NCI-H2196 treated with DMSO at 0.1 percent for 48 hours (cell line): ENCODE results near the gene VSTM2B.
"Not testable (repeated sequence)": the region's sequence is repeated elsewhere in the genome, so short reads cannot be mapped to it uniquely, and the experiment has no call there.

ENCODE experiments used
- DNase-seq: peaks from one replicate; lab custom pipeline; 2025; ENCODE audit not compliant: unreplicated experiment; lab: John Stamatoyannopoulos, UW

The VSTM2B gene

DNA sequence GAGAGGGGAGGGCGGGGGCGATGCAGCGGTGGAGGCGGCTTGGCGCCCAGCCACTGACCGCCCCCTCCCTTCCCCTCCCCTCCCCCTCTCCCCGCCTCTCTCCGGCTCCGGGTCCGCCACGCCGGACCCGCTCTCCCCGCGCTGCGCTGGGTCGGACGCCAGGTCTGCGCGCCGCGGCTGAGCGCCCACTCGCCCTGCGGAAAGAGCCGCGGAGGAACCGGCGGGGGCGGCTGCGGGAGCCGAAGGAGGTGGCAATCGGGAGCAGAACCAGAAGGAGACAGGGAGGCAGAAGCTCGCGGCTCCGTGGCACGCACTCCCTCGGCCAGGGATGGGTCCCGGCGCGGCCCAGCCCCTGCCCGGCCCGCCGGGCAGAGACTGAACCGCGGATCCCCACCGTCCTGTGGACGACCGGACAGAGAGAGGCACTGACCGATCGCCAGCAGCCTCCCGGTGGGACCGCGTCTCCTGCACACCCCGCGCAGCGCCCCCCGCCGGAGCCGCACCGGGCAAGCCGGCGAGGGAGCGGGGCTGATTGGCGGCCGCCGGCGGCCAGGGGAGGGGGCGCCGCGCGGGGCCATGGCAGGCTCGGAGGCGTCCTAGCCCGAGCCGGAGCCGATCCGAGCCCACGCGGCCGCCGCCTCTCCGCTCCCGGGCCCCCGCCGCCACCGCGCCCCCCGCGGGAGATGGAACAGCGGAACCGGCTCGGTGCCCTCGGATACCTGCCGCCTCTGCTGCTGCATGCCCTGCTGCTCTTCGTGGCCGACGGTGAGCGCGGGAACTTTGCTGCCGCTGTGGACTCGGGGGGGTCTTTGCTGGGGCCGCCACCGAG lies at the start of gene VSTM2B:
Gene VSTM2B, plus strand, starts transcription at position 94 of the 829 bp plus-strand sequence. Its CDS starts 590 bp downstream, at position 684.
- DNase-seq: no peak

DNA sequence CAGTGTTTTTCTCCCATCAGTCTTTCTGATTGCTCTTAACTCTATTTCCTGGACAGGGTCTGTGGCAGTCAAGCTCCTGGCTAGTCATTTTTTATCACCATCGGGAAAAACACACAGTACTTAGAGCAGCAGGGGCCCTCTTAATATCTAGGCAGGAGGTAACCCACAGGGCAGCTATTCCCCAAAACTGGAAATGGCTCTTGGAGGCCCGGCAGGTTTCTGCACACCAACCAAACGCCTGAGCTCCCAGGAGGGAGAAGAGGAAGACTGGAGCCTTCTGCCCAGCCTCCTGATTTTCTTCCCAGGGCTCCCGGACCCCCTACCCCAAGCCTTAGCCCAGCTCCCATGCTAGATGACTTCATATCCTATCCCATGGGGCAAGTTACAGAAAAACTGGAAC lies 49.3 kb upstream of the VSTM2B start:
- no peak for DNase-seq

DNA sequence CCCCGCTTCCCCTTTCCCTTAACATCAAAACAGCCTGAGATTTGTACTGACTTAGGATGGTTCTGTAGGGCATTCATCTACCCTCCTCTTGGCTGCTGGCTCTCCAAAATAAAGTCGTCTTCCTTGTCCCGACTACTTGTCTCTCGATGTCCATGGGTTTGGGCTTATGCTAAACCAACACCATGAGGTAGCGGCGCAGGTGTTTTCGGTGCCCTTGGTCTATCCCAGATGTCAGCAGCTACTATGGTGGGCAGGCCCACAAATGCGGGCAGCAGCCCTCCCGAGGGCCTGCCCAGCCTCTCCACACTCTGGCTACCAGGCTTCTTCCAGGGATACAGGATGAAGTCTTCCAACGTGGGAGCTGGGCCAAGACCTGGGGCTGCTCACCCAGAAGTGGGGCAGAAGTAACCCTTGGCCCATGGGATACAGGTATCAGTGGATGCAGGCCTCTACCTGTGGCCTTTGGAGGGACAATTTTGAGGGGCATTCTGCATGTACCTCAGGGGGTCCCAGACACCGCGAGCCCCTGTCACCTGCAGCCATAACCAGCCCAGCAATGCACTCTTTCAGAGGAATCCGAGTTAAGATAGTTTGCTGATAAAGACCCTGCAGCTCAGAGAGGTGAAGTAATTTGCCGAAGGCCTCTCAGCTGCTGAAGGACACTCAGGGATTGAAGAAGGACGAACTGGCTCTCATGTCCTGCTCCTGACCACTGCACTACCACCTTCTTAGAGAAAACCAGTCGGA lies 47.8 kb upstream of the VSTM2B start:
- DNase-seq: no peak

DNA sequence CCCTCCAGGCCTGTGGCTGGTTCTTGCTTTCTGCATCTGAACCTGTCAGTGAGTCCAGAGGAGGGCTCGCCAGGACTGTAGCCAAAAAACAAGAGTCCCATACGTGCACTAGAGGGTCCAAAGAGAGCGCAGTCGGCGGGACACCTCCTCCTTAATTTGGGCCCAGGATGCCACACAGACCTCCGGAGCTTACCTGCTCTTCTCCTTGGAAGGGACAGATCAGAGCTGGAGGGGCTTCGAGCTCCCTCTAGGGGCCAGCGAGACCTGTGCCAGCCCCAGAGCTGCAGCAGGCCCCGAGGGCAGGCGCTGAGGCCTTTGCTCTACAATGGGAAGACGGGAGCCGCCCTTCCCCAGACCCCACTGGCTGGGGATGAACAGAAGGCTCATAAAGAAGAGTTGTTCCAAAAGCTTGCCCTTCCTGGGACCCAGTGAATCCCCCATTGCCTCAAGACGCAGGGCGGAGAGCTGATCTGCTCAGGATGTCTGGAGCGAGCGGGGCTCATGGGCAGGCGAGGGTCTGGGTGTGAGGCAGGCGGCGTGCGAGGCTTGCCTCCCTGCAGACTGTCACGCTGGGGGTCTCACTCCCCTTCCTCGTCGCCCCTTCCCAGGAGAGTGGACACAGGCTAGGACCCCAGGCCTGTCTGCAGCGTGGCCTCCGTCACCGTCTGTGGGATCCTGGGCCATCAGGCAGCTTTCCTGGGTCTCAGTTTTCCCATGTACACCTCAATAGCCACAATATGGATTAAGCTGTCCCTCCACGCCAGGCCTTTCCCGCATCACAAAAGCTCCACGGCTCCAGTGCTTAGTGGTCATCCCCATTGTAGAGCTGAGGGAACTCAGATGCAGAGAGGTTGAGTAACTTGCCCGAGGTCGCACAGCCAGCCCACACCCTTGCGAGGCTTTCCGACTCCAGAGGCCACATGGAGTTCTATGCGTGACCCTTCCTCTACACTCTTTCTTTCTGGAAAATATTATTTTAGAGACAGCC lies 46.9 kb upstream of the VSTM2B start:
- no peak for DNase-seq

DNA sequence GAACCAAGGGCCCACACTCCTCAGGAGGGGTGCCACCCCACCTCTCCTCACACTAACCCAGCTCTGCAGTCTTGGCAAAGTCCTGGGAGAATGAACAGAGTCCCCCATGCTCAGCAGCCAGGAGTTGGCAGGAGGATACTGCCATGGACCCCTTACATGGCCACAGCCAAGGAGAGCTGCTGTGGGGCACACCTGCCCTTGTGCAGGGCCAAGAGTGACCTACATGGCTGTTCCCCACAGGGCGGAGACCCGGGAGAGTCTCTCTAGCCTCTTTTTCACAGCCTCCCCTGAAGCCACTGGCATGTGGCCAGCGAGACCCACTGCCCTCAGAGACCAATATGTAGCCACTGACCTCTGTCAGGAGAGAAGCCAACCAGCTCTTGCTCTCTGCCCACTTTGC lies 45.9 kb upstream of the VSTM2B start:
- DNase-seq: no peak

DNA sequence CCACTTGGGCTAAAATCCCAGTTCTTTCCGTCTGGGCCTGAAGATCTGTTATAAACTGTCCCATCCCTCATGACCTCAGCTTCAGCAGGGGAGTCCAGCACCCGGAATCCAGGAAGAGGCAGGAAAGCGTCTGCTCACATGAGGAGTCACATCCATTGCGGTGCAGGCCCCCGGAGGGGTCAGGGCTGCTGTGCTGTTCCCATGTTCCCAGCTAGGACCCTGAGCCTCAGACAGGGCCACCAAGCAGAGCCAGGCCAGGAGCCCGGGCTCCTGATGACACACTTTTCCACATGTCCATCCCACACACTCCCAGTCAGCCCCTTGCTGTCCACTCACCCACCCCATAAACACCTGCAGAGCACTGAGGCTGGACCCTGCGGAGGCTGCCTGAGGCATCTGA lies 45.3 kb upstream of the VSTM2B start:
- no peak for DNase-seq

DNA sequence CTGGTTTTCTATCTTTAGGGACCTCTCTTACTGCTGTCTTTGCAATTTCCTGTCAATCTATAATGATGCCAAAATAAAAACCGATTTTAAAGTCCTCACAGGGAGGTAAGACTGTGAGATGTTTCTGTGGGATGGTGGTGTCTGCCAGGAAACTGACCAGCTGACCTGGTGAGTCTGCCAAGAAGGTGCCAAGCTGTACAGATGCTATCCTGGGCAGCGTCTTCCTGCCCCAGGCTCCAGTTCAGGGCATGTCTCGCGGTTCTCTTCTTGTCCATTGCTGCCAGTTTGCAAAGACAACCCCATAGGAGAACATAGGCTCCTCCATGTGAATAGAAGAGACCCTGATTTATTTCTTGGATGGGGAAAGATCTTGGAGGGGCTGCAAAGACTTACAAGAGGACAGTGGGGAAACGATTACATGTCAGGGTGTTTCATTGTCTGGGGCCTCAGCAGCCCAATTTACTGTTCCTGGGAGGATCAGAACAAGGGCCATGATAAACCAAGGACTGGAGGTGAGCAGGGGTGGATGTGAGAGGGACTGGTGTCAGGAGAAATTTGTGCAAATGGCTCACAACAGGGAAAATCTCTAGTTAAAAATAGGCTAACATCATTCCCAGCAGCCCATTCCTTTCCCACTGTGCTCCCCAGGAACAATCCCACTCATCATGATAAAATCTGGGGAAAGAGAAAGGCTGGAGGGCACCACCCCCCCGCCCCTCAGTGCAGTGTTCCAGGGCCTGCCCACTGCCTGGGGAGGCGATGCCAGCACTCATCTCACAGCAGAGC lies 42.7 kb upstream of the VSTM2B start:
- no peak for DNase-seq

DNA sequence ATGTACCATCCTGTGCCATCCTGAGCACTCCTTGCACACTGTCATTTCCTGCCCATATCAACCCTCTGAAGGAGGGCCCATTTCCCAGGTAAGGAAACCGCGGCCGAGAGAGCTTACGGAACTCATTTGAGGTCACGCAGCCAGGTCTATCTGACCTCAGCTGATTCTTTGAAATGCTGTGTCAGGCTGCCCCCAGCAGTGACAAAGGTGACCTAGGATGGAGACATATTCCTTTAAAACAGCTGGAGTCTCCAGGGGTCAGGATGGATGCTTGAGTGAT lies 42.2 kb upstream of the VSTM2B start:
- DNase-seq: no peak

DNA sequence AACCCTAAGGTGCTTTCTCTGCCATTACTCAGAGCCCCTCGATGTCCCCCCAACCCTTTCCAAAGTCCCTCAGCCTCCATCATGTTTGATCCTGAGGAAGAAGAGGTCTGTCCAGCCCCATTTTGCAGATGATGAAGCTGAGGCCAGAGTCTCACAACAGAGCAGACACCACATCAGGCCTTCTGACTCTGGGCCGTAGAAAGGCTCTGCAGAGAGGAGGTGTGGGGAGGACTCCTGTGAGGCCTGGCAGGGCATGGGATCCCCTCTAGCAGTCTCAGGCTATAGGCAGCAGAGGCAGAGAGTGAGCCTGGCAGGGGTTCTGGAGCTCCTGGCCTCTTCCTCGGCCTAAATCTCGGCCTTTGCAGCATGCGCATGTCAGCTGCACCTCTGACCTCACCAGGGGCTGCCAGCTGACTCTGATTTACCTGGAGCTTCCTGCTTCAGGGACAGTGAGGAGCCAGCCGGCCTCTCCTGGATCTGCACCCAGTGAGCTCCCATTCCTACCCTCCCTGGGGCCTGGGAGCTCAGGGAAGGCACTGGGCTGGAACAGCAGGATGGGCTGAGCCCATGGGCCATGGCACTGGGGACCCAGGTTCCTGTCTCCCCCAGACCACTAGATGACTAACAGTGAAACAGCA lies 41.7 kb upstream of the VSTM2B start:
- DNase-seq: no peak

DNA sequence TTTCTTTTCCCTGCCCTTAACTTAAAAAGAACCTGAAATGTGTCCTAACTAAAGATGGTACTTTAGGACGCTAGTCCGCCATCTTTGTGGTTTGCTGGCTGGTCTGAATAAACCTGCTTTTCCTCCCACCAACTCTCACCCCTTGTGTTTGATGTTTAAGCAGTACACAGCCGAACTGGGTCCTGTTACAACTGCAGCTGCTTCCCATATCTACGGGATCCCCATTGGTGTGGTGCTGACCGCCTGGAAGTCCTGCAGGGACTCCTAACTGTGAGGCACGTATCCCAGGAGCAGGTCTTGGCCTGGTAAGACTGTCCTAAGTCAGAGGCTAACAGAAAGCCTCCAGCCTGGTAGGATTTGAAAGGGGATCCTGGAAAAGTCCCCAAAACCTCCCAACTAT lies 40.9 kb upstream of the VSTM2B start:
- DNase-seq: no peak

DNA sequence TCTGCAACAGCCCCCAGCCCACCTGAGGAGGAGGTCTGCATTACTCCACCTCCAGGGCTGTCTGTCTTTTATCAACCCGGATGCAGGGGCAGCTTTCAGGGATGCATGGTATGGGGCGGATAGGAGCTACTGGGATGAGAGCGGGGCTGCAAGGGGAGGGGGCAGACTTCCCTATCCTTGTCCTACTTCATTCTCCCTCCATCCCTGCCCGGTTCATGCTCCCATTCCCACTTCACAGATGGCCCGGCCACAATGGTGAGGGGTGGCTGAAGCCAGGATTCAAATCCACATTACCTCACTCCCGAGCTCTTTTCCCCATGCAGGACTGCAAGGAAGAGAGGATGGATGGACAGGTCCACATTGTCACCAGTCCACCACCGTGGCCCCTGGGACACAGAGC lies 40.5 kb upstream of the VSTM2B start:
- DNase-seq: no peak

DNA sequence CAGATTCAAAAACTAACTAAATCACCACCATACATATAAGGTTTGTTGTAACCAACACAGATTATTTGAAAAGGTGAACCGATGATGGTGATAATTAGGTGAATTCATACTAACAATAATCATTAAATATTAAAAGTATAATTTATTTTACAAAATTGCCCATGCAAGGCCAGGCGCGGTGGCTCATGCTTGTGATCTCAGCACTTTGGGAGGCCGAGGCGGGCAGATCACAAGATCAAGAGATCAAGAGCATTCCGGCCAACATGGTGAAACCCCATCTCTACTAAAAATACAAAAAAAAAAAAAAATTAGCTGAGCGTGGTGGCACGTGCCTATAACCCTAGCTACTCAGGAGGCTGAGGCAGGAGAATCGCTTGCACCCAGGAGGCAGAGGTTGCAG lies 38.8 kb upstream of the VSTM2B start:
- DNase-seq: not testable (repeated sequence)

DNA sequence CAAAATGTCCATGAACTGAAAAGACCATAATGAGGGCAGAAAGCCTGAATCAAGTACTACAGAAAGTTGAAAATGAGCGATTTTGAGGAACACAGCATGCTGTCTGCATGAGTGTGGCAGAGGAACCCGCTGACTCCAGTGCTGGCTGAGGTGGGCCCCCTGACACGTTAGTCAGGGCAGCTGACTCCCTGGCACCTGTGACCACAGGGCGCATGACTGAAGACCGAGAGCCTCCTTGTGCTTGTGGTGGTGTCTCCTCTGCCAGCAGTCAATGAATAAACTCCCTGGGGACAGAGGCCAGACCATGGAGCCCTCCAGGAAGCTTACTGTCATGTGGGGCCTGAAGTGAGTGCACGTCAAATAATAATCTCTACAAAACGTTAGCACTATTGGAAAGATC lies 38.4 kb upstream of the VSTM2B start:
- no peak for DNase-seq

DNA sequence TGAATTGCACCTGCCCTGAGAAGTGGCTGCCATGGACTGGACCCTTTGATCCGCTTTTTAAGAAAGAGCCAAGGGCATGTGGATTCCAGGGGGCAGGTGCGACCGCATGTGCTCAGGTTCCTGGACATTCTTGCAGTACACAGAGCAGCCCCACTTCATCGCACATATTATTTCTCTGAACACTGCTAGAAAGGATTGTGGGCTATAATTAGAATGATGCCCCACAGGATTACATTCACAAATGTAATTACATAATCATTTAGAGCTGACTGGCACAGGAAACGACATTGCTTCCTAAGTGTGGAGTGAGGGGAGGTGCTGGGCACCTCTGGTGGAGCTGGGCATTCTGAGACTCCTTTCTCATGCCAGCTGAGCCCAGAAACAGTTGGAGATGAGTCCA lies 37.5 kb upstream of the VSTM2B start:
- DNase-seq: no peak

DNA sequence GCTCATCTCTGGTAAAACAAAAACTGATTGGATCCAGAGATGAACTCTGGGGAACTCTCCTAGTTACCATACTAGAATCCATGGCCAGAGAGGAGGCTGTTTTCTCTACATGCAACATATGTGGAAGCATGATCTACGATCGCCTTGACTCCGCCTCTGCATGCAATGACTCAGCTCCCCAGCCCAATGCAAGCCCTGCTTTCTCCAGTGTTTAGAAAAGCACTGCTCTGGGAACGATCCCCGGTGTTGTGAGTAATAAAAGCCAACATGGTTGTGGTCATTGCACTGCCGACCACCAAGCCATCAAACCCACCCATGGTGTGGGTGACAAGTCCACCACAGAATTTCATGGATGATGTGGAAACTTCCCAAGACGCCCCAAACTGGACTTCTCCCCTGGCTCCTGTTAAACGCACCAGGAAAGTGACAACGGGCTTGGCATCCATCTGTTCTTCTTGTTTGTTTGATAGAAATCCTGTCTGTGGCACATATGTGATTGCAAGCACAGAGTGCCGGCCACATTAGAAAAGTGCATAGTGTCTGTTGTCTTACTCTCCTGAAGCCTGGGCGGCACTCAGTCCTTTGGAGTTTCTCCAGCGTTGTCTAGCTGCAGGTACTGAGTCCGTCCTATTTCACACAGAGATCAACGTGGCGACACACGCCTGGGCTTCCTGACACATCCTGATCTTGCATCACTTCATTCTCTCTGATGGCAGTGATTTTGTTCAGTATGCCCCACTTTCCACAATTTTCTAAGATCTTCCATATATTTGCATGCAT lies 36.4 kb upstream of the VSTM2B start:
- no peak for DNase-seq

DNA sequence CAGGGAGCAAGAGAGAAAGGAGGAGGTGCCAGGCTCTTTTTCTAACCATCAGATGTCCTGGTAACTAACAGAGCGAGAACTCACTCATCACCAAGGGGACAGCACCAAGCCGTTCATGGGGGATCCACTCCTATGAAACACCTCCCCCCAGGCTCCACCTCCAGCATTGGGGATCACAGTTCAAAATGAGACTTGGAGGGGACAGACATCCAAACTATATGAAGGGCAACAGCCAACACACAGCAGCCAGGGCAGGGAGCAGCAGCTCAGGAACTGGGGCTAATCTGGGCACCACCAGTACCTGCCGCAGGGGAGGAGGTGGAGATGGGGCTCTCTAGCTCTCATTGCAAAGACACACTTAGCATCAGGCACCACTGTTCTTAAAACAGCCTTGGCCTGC lies 34.3 kb upstream of the VSTM2B start:
- no peak for DNase-seq

DNA sequence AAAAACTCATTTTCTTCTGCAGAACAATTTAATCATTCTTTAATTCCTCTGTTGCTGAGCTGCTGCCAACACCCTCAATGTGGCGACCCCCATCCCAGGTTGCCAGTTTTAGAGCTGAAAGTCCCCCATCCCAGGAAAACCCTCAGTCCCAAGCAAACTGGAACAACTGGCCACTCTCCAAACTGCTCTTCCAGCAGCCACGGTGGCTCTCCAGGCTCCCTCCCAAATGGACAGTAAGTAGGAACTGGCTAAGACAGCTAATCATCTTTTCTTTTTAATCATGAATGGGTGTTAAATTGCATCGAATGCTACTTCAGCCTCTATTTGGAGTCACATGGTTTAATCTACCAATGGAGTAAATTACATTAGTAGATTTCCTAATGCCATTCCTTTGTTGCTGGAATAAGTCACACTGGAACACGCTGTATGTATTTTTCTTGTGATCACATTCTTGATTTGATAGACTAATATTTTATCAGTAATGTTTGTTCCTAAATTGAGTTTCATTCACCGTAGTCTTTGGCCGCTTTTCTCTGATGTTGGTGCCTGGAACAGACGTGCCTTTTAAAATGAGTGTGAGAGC lies 33.7 kb upstream of the VSTM2B start:
- DNase-seq: no peak

DNA sequence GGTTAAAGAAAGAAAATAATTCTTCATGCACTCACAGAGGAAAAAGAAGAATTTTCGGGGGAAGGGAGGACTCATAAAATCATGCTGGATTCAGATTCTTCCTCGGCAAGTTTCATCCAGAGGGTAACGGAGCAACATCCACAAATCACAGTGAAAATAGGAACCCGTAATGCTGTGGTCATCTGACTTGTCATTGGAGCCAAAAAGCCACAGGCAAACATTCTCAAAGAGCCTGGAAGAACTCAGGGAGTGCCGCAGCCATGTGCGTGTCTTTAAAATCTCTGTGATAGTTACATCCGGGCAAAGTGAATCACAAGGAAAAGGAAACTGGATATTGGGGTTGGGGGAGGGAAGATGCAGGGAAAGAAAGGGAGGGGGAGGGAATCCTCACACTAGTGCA lies 33.0 kb upstream of the VSTM2B start:
- no peak for DNase-seq

DNA sequence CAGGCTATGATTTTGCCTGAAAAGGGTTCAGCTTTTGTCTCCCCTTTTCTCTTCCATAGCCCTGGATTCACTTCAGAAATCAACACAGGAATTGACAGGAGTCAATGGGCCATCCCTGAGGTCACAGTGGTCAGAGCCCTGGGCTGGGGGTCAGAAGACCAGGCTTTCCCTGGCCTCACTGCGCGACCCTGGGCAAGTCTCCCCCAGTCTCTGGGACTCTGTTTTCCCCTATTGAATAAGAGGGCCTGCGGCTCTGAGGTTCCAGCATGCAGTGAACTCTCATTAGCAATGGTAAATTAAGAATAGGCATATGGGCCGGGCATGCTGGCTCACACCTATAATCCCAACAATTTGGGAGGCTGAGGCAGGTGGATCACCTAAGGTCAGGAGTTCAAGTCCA lies 30.7 kb upstream of the VSTM2B start:
- no peak for DNase-seq
